ENCODE results near the gene ELAVL1.
"Not testable (repeated sequence)": the region's sequence is repeated elsewhere in the genome, so short reads cannot be mapped to it uniquely, and the experiment has no call there.

ELAVL1 gene

DNA sequence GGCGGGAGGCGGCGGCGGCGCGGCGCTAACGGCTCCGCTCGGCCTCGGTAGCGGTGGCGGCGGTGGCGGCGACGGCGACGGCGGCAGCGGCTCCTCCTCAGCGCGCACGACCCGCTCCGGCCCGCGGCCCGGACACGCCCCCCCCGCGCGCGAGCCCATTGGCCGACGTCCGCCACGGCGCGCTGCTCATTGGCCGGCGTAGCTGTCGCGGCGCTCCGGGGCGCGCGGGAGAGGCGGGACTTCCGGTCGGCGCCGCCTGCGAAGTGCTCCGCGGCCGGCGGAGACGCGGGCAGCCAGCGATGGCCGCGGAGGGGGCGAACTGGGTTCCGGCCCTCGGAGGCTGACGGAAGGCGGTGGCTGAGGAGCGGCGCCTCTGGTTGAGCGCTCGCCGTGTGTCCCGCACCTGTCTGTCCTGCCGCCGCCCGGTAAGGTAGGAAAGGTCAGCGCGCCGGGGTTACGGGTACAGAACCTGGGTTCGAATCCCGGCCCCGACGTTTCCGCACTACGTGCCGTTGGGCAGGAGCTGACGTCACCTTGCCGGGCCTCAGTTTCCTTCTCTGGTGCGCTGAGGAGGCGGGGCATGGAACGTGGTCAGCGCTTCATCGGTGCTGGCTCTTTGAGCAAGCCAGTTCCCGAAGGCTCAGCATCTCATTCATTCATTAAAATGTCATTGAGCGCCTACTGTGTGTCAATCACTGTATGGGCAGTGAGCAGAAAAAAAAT is at the start of gene ELAVL1:
TSS of gene ELAVL1 (minus strand) at position 108 of the 723 bp plus-strand sequence. CDS start 13,826 bp downstream, outside the sequence.
- peak; percentile 90 for DNase-seq

DNA sequence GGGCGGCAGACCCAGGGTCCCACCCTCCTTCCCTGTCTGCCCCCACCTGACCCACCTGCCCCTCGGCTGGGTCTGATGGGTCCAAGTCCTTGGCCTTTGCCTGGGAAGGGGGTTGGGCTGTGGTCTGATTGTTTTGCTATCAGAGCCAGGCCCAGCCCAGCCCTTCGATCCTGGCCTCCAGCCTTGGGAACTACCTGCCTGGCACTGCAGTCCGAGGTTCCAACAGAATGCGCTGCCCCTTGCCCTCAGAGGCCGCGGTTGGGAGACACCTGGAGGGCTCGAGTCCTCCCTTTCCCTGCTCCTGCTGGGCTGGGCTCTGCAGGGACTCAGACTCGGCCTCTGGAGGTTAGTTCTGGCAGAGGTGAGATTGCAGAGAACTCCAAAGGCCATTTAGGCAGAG is 48.7 kb upstream of the ELAVL1 start:
- DNase-seq = no peak

DNA sequence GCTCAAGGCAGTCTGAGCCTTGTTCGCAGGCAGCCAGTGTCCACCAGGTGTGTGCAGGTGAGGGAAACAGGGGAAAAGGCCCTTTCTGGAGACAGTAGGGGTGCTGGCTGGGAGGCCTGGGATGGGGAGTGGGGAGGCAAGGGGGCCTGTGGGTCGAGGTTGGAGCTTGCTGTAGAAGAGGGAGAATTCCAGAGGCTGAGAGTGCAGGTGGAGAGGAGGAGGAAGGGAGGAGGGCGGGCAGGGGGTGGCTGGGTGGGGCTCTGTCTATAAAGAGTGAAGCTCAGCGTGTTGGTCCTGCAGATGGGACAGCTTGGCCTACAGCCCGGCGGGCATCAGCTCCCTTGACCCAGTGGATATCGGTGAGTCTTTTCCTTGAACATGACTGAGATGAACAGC is 47.0 kb upstream of the ELAVL1 start, which contains the start of gene CCL25:
TSS of gene CCL25 (plus strand) at position 297 of the 396 bp plus-strand sequence. CDS start 290 bp downstream, outside the sequence.
- DNase-seq = no peak

DNA sequence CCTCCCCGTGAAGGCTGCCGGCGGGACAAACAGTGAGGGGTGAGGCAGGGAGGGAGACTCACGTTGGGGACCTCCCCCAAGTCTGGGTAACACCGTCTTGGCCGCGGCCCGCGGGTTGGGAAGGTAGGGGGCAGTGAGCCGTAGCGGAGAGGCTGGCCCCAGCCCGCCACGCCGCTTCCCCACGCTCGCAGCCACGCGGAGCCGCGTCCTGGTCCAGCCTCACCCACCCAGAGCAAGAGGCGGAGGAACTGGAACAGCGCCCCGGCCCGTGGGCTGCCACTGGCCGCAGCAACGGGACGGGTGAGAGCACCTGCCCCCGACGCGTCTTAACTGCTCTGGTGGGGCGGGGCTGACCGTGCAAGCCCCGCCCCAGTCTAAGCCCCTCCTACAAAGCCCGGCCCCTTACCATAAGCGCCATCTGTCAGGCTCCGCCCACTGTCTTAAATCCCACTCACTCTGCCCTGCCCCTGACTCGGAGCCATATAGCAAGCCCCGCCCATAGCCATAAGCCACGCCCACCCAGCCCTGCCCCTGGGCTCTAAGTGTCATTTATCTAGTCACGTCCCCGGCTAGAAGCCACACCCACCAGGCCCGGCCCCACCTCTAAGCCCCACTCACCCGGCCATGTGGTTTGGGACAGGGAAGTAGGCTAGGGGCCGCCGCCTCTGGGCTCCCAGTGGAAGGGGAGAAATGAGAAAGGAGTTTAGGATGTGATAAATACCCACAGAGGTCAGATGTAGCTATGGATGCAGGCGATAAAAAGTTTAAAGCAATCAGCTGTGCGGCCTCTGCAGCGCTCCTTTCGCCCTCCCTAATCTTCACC is 45.0 kb upstream of the ELAVL1 start:
- DNase-seq = peak; percentile 91

DNA sequence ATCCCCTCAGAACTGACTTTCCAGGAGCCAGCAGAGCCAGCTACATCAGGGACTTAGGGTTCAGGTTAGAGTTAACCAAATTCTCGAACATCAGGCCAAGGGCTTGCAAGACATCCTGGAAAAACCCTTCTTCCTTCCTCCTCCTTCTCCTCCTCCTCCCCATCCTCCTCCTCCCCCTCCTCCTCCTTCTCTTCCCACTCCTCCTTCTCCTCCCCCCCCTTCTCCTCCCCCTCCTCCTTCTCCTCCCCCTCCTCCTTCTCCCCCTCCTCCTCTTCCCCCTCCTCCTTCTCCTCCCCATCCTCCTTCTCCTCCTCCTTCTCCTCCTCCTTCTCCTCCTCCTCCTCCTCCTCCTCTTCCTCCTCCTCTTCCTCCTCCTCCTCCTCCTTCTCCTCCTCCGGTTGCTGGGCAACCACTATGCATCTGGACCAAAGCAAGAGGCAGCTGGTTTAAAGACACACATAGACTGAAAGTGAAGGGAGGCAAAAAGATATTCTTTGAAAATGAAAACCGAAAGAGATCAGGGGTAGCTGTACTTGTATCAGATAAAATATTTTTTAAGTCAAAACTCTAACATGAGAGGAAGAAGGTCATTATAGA is 41.2 kb upstream of the ELAVL1 start:
- DNase-seq = no peak

DNA sequence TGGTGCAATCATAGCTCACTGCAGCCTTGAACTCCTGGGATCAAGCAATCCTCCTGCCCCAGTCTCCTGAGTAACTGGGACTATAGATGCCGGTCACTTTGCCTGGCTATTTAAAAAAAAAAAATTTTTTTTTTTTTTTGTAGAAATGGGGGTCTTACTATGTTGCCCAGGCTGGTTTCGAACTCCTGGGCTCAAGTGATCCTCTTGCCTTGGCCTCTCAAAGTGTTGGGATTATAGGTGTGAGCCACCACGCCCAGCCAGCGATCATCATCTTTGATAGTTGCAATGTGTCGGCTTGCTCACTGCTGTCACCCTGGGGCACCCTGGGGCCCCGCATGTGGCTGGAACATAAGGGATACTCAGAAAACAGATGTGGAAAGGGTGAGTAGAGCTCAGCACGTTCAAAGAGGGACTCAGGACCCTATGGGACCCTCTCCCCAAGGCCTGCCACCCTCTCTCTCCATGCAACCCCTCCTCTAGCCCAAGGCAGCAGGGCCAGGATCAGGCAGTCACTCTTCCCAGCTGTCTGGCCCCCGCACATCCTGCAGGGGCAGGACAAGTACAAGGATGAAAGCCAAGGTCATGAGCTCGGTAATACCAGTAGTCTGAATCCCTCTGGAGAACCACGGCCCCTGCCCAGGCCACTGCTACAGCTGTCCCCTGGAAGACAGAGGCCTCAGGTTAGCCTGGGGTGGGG is 40.6 kb upstream of the ELAVL1 start:
- DNase-seq = no peak

DNA sequence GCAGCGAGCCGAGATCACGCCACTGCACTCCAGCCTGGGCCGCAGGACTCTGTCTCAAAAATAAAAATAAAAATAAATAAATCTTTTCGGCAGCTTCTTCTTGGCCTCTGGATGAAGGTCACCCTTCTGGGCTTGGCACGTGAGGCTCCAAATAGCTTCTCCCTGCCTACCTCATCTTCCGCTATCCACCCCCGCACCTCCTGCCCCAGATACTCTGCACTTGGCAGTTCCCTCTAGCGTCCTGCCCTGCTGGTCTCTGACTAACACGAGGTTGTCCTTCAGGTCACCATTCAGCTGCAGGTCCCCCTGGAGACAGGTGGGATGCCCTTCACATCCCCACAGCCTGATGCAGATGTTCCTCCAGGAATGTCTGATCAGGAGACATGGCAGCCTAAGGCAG is 38.6 kb upstream of the ELAVL1 start:
- no peak for DNase-seq

DNA sequence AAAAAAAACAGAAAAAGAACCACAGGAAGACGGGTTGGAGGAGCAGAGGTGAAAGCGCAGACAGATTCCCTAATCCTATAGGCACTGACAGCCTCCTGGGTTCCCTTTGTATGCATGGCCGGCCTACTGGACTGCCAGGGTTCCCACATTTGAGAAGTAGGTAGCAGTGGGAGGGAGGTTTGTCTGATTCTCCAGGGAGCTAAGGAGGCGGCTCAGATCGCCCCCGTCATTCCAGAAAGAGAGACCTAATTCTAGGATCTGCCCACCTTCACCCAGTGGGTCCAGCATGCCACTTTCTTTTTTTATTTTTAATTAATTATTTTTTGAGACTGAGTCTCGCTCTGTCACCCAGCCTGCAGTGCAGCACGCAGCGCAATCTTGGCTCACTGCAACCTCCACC is 37.5 kb upstream of the ELAVL1 start:
- DNase-seq = no peak

DNA sequence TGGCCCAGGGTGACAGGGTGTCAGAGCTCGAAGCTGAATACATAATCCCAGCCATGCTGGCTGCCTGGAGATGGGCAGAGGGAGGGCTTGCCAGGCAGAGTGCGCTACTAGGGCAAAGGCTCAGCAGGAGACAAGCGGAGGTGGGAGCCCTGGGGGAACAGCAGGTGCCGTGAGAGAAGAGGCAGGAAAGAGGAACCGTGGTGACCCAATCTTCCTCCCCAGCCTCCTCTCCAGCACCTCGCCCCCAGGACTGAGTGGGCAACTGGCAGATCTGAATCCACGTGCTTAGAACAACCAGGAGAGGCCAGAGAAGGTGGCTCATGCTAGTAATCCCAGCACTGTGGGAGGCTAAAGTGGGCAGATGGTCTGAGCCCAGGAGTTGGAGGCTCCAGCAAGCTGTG is 36.1 kb upstream of the ELAVL1 start:
- no peak for DNase-seq

DNA sequence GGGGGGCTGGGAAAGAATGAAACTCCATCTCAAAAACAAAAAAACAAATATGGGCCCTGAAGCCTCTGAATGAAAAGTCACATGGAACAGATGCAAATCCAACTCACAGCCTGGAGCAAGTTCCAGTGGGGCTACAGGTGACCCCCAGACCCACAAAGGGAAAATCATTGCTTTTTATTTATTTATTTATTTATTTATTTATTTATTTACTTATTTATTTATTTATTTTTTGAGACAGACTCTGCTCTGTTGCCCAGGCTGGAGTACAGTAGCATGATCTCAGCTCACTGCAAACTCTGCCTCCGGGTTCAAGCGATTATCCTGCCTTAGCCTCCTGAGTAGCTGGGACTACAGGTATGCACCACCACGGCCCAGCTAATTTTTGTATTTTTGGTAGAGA is 33.8 kb upstream of the ELAVL1 start:
- no peak for DNase-seq

DNA sequence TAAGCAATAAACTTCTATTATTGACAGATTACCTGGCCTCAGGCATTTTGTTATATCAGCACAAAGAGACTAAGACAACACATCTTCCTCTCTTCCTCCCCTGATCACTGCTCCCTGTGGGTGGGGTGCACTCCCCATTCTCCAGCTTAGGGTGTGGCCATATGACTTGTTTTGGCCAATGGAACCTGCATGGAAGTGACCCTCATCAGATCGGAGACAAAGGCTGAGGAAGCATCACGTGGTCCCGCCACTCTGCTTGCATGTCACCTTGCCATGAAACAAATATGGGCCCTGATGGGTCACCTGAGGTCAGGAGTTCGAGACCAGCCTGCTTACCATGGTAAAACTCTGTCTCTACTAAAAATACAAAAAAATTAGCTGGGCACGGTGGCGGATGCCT is 33.4 kb upstream of the ELAVL1 start:
- no peak for DNase-seq

DNA sequence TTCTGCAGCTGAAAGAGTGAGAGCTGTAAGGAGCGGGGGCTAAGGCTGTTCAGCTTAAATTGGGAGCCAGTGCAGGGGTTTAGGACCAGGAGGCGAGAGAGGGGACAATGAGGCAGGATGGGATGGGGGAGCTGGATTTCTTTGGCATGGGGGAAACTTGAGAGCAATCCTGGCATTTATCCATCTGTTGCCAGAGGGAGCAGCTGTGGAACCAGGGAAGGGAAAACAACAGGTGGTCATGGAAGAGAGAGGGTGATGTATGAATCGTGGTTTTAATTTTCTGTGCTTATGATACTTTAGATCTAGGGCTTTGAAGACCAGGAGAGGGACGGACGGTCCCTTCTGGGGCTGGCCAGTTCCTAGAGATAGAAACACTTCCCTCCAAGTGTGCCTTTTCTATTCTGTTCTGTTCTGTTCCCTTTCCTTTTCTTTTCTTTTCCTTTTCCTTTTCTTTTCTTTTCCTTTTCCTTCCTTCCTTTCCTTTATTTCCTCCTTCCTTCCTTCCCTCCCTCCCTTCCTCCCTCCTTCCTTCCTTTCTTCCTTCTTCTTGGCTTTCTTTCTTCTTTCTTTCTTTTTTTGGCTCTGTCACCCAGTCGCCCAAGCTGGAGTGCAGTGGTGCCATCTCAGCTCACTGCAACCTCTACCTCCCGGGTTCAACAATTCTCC is 31.1 kb upstream of the ELAVL1 start:
- DNase-seq = no peak

DNA sequence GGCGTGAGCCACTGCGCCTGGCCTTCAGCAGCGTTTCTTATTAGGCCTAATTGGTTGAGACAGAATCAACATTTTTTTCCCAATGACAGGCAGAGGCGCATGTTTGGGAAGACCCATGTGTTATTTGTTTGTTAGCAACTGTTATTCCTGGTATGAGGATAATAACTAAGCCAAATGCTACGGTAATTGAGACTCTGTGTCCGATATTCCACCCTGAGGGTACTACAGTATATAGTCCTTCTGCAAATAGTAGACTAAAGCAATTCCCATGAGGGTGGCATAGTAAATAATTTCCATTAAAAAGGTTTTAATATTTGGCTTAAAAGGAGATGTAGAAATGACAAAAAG is 28.7 kb upstream of the ELAVL1 start:
- no peak for DNase-seq

DNA sequence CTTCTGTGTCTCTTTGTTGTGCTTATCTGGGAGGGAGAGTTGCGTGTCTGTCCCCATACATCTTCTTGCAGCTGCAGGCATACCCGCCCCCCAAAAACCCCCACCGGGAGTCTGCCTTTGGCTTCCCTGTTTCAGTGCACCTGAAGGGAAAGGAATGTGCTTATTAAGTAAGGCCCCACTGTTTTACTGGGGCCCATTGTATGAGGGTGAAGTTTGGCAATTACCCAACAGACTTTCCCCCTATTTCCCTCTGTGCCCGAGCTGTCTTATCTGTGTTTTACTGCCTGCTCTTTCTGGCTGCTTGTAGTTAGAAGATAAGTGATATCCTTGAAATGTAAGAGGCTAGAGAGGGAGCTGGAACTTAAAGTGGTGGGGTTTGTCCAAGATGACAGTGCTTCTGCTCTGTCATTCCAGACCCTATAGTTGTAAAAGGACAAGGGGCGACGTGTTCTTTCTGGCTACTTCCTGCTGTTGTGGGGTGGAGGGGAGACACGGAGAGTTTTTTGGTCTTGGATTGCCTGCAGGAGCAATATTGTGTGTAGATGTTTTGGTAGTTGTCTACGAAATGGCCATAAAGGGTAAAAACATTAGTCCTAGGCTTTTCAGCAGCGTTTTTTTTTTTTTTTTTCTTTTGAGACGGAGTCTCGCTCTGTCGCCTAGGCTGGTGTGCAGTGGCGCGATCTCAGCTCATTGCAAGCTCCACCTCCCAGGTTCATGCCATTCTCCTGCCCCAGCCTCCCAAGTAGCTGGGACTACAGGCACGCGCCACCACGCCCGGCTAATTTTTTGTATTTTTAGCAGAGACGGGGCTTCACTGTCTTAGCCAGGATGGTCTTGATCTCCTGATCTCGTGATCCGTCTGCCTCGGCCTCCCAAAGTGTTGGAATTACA is 28.1 kb upstream of the ELAVL1 start:
- not testable (repeated sequence) for DNase-seq

DNA sequence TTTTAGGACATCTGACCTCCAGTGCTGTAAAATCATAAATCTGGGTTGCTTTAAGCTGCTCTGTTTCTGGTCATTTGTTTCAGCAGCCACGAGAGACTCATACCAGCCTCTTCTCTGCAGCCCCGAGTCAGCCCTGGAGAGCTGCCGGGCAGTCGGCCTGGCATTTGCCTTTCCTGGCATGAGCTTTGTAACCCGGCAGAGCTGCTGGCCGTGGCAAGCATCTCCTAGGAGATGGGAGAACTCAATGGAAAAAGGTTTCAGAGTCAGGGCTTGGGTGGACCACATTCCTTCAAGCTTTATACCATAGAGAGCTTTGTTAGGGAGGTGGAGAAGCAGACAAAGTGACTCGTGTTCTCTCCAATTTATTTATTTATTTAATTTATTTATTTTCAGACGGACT is 25.5 kb upstream of the ELAVL1 start:
- DNase-seq = no peak

DNA sequence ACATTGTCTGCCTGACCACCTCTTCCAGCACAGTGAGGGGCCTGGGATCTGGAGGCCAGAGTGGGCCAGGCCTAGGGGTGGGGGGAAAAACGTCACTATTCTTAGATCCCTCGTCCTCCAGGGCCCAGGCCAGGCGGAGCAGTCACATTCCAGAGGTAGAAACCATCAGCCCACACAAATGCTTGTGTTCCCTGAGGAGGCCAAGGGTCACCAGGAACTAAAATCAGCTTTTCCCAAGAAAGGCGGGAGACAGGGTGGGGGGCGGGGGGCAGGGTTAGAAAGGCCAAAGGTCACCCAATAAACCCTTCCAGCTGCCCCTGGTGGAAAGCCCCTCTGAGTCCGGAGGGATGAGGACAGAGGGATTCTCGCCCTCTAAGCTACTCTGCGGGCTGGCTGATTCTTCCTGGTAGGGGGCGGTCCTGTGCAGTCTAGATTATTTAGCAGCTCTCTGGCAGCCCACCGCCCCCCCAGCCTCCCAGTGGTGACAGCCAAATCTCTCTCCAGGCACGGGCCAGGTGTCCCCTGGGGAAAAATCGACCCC is 23.6 kb upstream of the ELAVL1 start:
- no peak for DNase-seq

DNA sequence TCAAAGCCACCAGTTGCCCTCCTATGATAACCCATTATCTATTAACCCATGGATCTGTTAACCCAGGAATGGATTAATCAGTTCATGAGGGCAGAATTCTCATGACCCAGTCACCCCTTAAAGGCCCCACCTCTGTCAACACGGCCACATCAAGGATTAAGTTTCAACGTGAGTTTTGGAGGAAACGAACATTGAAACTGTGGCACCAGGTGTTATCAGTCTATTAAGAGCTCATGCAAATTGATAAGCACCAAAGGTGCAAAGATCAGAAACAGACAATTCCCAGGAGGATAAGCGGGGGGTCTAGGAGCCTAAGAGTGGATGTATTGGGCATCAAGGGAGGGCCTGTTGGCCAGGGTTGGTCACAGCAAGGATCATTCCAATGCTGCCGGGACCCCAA is 19.9 kb upstream of the ELAVL1 start:
- no peak for DNase-seq

DNA sequence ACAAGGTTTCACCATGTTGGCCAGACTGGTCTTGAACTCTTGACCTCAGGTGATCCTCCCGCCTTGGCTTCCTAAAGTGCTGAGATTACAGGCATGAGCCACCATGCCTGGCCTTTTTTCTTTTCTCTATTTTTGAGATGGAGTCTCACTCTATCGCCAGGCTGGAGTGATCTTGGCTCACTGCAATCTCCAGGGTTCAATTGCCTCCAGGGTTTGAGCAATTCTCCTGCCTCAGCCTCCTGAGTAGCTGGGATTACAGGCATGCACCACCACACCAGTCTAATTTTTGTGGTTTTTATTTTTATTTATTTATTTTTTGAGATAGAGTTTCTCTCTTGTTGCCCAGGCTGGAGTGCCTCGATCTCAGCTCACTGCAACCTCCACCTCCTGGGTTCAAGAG is 18.8 kb upstream of the ELAVL1 start:
- DNase-seq = not testable (repeated sequence)

DNA sequence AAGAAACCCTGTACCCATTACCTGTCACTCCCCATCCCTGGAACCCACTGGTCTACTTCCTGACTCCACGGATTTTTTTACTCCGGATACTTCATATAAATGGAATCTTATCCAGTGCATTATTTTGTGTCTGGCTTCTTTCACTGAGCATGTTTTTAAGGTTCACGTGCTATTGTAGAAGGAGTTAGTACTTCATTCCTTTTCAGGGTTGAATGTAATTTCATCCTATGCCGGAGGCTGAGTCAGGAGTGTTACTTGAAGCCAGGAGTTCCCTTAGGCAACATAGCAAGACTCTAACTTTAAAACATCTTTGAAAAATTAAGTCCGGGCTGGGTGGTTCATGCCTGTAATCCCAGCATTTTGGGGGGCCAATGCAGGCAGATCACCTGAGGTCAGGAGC is 17.9 kb upstream of the ELAVL1 start:
- no peak for DNase-seq

DNA sequence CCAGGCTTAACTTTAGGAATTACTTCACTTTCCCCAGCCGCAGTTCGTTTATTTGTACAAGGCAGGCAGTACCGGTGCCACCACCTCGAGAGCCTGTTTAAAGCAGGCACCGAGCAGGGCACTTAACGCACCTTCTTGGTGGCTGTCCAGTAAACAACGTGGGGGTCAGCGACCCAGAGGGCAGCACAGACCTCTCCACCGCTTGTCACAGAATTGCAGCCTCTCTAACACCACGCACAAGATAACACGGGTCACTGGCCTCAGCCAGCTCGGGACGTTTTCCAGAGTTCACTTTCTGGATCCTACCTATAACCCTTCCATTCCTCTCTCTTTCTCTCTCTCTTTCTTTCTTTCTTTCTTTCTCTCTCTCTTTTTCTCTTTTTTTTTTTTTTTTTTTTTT is 16.8 kb upstream of the ELAVL1 start:
- DNase-seq = no peak

DNA sequence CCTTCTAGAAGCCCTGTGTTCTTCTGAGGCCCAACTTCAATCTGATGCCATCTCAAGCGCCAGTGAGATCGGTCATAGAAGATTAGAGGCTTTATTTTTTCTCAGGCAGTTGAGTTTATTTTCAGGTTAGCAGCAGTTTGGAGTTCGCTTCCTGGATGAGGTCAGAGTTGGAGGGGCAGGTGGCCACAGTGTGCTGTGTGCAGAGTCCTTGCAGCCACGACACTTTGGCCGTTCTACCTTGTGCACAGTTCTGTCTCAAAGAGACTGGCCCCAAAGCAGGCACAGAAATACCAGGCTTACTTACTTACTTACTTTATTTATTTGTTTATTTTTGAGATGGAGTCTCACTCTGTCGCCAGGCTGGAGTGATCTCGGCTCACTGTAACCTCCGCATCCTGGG is 15.9 kb upstream of the ELAVL1 start:
- DNase-seq = no peak
